NOMO-1 (cell line): Measurements from ENCODE around the gene SAA2.
"Not testable (repeated sequence)": the region's sequence is repeated elsewhere in the genome, so short reads cannot be mapped to it uniquely, and the experiment has no call there.

Experiments used
- DNase-seq, 2 experiments: peaks; one replicate each; lab custom pipeline; 2025; ENCODE audit not compliant: unreplicated experiment in 2 of 2; lab: John Stamatoyannopoulos, UW

SAA2 gene

GRCh38 chr11:18253778-18254338 is 5.4 kb upstream of the SAA2 start:
- DNase-seq, result no peak

DNA sequence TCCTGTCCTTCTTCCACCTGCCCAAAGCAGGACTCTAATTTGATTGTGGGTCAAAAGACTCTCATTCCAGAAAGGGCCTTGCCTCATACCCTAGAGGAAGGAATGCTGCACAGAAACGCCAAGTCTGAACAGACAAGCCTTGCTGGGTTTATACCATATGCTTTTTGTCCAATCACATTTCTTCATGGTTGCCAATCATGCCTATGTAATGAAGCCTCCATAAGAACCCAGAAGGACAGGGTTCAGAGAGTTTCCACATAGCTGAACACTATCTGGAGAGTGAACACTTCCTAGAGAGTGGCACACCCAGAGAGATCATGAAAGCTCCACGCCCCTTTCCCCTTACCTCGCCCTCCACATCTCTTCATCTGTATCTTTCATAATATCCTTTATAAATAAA is 4.8 kb upstream of the SAA2 start:
- no peak for DNase-seq

DNA sequence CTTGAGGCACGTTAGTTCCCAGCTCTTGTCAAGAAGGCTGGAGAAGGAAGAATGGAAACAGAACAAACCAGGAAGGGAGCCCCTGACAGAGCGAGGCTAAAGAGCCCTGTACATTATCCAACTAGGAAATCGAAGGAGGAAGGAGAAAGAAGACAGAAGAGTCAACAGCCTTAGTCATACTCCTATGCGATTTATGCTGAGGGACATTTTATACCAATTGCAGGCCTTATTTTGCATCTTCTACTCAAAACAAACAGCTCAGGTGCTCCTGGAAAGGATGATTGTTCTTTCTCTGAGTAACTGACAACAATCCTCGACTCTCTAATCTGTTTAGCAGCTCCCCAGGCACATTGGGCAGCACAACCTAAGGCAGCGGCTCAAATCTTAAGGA is 1.3 kb downstream of the SAA2 start:
- DNase-seq, result not testable (repeated sequence)

DNA sequence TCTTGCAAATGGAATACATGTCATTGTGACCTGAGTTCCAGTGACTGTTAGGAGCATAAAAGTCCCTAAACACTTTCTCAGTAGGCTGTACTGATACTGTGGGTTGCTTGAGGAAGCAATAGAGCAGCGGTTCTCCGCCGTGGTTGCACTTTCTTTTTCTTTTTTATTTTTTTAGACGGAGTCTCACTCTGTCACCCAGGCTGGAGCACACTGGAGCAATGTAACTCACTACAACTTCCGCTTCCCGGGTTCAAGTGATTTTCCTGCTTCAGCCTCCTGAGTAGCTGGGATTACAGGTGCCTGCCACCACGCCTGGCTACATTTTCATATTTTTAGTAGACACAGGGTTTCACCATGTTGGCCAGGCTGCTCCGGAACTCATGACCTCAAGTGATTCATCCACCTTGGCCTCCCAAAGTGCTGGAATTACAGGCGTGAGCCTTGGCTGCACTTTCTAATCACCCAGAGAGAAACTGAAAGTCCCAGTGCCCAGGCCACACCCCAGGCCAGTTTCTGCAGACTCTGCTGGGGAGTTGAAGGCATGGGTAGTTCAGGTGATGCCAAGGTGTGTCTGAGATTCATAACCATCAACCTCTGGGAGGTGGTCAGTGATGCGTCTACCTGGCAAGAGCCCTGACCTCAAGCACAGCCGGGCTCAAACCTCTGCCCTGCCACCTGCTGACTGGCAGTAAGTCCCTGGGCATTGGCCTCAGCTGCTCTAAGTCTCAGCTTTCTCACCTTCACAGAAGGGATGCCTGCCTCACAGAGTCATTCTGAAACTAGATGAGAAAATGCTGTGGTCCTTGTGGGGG is 1.9 kb downstream of the SAA2 start:
- DNase-seq, result peak; percentile 17 to 36

GRCh38 chr11:18245396-18245795 is 3.1 kb downstream of the SAA2 start:
- DNase-seq, result no peak

- peak; percentile 20 to 70 for DNase-seq
These were observed 4.6 kb downstream of the SAA2 start for GRCh38 chr11:18243783-18244362.

- DNase-seq, result no peak
These were observed 8.8 kb downstream of the SAA2 start for GRCh38 chr11:18239655-18240054.

GRCh38 chr11:18236664-18237356 is 11.7 kb downstream of the SAA2 start, which contains the start of gene SAA4:
Gene SAA4, minus strand, starts transcription at chr11:18236802. Its CDS starts 876 bp downstream, at chr11:18235926.
- DNase-seq, result no peak

DNA sequence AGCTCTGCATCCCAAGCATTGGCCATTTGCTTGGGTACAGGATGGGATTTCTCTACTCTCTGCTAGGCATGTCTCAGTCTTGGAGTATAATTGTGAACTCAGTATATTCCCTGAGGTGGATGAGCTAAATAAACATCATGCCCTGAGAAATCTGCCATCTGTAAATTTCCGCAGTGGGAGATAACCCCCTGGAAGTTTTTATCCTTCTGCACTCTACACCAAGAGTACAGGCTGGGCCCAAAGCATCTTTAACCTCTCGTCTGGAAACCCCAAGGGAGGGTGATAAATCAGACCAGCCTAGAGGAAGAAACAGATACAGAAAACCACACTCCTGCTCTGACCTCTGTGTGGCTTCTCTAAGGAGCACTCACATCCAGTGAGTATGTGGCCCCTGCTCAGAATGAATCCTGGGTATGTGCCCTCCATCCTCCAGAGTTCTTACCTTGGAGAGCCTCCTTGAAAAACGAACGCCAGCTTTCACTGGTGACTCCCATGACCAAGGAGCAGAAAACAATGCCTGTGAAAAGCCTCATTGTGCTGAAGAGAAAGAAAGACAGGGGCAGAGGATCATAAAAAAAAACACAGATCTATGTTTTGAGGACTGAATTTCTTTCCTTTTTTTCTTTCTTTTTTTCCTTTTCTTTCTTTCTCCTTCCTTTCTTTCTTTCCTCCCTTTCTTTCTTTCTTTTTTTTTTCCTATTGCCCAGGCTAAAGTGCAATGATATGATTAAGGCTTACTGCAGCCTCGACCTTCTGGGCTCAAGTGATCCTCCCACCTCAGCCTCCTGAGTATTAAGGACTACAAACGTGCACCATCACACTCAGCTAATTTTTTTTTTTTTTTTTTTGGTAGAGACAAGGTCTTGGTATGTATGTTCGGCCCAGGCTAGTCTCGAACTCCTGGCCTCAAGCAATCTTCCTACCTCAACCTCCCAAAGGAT is 12.8 kb downstream of the SAA2 start:
- no peak for DNase-seq

DNA sequence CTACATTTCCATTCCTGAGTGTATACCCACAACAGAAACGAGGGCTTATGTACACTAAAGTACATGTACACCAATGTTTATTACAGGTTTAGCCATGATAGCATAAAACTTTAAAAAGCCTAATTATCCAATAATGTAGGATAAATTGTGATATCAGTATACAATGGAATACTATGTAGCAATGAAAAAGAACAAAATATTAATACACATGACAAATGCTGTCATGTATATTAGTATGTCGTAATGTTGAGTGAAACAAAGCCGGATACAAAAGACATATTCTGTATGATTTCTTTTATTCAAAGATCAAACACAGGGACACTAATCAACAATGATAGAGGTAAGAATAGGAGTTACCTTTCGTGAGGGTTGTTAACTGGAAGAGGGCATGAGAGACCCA is 14.6 kb downstream of the SAA2 start:
- DNase-seq, result no peak

DNA sequence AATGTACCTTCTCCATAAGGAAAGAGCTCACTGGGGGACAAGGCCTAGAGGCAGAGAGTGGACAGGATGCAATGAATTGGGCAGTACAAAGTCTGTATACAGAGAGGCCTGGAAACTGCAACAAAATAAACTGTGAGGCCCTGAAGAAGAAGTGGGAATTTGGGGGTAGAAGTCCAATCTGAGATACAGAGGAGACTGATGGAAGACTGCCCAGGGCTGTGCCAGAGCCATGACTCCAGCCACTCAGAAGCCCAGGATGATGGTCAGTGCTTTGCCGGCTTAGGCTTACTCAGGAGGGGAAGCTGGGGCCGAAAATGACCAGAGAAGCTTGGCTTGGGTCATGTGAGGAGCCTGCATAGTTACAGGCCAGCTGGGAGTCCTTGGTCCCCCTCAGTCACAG is 17.6 kb downstream of the SAA2 start:
- no peak for DNase-seq

- DNase-seq, result peak; percentile 30 to 51
These were observed 19.0 kb downstream of the SAA2 start for GRCh38 chr11:18229501-18229900.

DNA sequence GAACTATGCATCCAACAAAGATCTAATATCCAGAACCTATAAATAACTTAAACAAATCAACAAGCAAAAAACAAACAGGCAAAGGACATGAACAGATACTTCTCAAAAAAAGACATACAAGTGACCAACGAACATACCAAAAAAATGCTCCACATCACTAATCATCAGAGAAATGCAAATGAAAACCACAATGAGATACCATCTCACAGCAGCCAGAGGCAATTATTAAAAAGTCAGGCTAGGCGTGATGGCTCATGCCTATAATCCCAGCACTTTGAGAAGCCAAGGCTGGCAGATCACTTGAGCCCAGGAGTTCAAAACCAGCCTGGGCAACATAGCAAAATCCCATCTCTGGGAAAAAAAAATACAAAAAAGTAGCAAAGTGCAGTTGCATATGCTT is 22.6 kb downstream of the SAA2 start:
- DNase-seq, result no peak

- DNase-seq, result no peak
These were observed 24.7 kb downstream of the SAA2 start for GRCh38 chr11:18223591-18224387.

- DNase-seq, result no peak
These were observed 25.6 kb downstream of the SAA2 start for GRCh38 chr11:18222814-18223421.

GRCh38 chr11:18221274-18221876 is 27.1 kb downstream of the SAA2 start:
- no peak for DNase-seq

DNA sequence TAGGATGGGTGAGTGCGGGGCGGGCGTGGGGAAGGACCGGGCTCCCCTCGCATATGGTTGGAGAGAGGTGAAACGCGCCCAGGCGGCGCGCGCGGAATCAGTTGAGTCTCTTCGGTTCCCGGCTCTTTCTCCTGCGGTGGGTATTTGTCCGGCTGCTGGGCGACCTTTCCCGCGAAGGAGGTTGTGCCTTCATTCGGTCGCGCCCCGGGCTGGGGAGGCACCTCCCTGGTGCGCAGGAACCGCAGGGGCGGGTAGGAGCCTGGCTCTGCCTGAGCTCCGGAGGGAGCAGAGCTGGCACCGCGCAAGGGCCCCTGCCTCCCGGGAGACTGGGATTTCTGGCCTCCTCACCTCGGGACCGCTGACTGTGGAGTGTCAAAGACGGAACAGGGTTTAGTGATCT is 39.4 kb downstream of the SAA2 start:
- DNase-seq, result no peak

DNA sequence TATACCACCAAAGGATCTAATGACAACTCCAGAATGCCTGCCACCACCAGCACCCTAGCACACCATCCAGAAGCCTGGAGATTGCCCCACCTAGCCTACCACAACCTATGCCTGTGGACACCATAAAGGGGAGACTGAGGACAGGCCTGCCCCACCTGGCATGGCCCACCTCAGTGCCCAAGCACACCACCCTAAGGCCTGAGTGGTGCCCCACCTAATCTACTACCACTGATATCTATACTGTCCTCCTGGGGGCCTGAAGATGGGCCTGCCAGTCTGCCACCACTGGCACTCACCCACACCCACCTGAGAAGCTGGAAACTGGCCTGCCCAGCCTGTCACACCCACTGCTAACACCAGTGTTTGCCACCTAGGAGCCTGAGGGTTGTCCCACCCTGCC is 43.7 kb downstream of the SAA2 start:
- DNase-seq, result no peak

DNA sequence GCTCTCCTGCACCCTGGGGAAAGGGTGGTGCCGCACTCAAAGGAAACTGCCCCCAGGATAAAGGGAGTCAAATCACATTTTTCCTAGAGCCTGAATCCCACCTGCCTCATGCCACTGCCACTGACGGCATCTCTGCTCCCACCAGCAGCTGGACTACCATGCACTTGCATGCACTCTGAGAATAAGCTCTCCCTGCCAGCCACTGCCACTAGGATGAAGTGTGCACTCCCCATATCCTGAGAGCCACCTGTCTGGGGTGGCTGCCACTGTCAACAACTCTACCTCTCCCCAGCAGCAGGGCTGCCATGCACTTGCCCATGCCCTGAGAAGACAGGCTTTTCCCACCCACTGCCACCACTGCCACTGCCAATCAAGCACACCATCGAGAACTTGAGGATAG is 44.2 kb downstream of the SAA2 start:
- no peak for DNase-seq
